Natural killer cell (primary cell): ENCODE data around the gene RANBP2. TPM values are rescaled to one million over a fixed set of nuclear protein-coding genes. Genes with fewer than 3 reads are reported as not detected.
"Not testable (repeated sequence)": the region's sequence is repeated elsewhere in the genome, so short reads cannot be mapped to it uniquely, and the experiment has no call there.

ENCODE experiments used
- ATAC-seq, 3 donors: fragments of 150-1000 bp in 2 of 3; fragments of 200-7000 bp in 1 of 3; cut with Tn5 transposase; 1 replicate in 1 of 3; 2 replicates in 2 of 3; pipeline ENCODE4 v1.10.0; 2021; ENCODE audit warnings: mild to moderate bottlenecking in 2 of 3, moderate library complexity in 2 of 3
- DNase-seq, 2 donors: peaks; one replicate each; pipeline versions ENCODE4 v3.0.0 to v3.0.0-alpha.2; 2013 to 2021; ENCODE audit warnings: mixed read lengths in 1 of 2
- H3K27ac ChIP-seq: one replicate; pipeline ENCODE4 v1.5.1; 2013; ENCODE audit warnings: mild to moderate bottlenecking, low read length
- H3K27me3 ChIP-seq: one replicate; pipeline ENCODE4 v1.6.1; 2013; ENCODE audit warnings: low read length; ENCODE audit not compliant: control insufficient read depth, insufficient read depth
- H3K36me3 ChIP-seq: one replicate; pipeline ENCODE4 v1.6.1; 2013; ENCODE audit warnings: low read length; ENCODE audit not compliant: control insufficient read depth, insufficient read depth
- H3K4me1 ChIP-seq: one replicate; pipeline ENCODE4 v1.6.1; 2013; ENCODE audit warnings: low read length; ENCODE audit not compliant: control insufficient read depth, insufficient read depth
- H3K4me3 ChIP-seq: one replicate; pipeline ENCODE4 v1.5.1; 2013; ENCODE audit warnings: low read length
- H3K9me3 ChIP-seq: one replicate; pipeline ENCODE4 v1.6.1; 2013; ENCODE audit warnings: low read length; ENCODE audit not compliant: control insufficient read depth, insufficient read depth
- H3K27ac Mint-ChIP-seq, 2 donors: one replicate each; pipeline ENCODE4 v1.8.0; 2022; ENCODE audit warnings: mild to moderate bottlenecking in 2 of 2, mixed read lengths in 2 of 2, moderate library complexity in 1 of 2
- H3K27me3 Mint-ChIP-seq, 2 donors: one replicate each; pipeline ENCODE4 v1.8.0; 2022; ENCODE audit warnings: low read depth in 2 of 2, mixed read lengths in 2 of 2
- H3K36me3 Mint-ChIP-seq: one replicate; pipeline ENCODE4 v1.8.0; 2022; ENCODE audit warnings: mixed read lengths
- H3K4me1 Mint-ChIP-seq, 2 donors: one replicate each; pipeline ENCODE4 v1.8.0; 2022; ENCODE audit warnings: mixed read lengths in 2 of 2
- H3K4me3 Mint-ChIP-seq: one replicate; pipeline ENCODE4 v1.8.0; 2022; ENCODE audit warnings: mild to moderate bottlenecking, moderate library complexity, mixed read lengths
- H3K9me3 Mint-ChIP-seq, 2 donors: one replicate each; pipeline ENCODE4 v1.8.0; 2022; ENCODE audit warnings: mixed read lengths in 2 of 2
- CTCF ChIP-seq: fragments of 200-600 bp; IDR thresholded peaks from one replicate; pipeline ENCODE4 v1.8.0; 2022; ENCODE audit warnings: antibody characterized with exemption
- WGBS: methylation state at CpG from one replicate; pipeline ENCODE4 v1.1.7; 2013; ENCODE audit warnings: missing lambda C conversion rate; ENCODE audit not compliant: insufficient coverage; 5-methylcytosine and 5-hydroxymethylcytosine counted together
- intact Hi-C: fragments of 100-400 bp; cut with micrococcal nuclease; formaldehyde crosslinking; loops from one replicate; pipeline ENCODE4 v1.14.2; 2022
- total RNA-seq, 4 donors: library from RNA; stranded (reverse); fragments of 120-200 nt in 1 of 4; gene quantifications; one replicate each; pipeline versions ENCODE4 v1.2.3 to v1.2.4, GENCODE V29; 2013 to 2022

RANBP2 gene
- total RNA-seq, 3 donors from 2014 or later (not counting 1 experiment from before 2014, with no cell fraction given) = 105 to 134 (median 107) TPM

DNA sequence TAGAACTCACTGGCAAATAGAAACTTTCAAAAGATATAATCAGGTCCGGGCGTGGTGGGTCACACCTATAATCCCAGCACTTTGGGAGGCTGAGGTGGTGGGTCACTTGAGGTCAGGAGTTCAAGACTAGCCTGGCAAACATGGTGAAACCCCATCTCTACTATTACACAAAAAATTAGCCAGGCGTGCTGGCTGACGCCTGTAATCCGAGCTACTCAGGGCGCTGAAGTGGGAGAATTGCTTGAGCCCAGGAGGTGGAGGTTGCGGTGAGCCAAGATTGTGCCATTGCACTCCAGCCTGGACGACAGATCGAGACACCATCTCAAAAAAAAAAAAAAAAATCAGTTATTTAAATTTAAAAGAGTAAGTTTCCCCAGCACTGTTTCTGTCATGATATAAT lies 38.7 kb downstream of the RANBP2 start:
- H3K27ac Mint-ChIP-seq, intact Hi-C loops, H3K9me3 Mint-ChIP-seq, H3K36me3 ChIP-seq, H3K27me3 Mint-ChIP-seq, DNase-seq, H3K36me3 Mint-ChIP-seq, H3K4me1 ChIP-seq, H3K9me3 ChIP-seq, H3K27me3 ChIP-seq, ATAC-seq, H3K4me1 Mint-ChIP-seq, H3K27ac ChIP-seq, H3K4me3 Mint-ChIP-seq, H3K4me3 ChIP-seq: not testable (repeated sequence)
- WGBS = no CpG with 5 or more reads among the region's 9 CpGs

GRCh38 chr2:108762618-108763017 lies 43.3 kb downstream of the RANBP2 start:
- H3K4me1 Mint-ChIP-seq, H3K4me3 ChIP-seq, H3K27me3 Mint-ChIP-seq, H3K4me3 Mint-ChIP-seq, H3K27me3 ChIP-seq, H3K9me3 Mint-ChIP-seq, H3K27ac ChIP-seq, ATAC-seq, H3K9me3 ChIP-seq, intact Hi-C loops, H3K27ac Mint-ChIP-seq, DNase-seq, H3K4me1 ChIP-seq: not testable (repeated sequence)
- H3K36me3 Mint-ChIP-seq = peaks cover 17% of the 10 kb centered on the region
- peaks cover 33% of the 10 kb centered on the region for H3K36me3 ChIP-seq

- peaks cover 20% of the 10 kb centered on the region for H3K36me3 Mint-ChIP-seq
- H3K27ac ChIP-seq, H3K27me3 ChIP-seq, H3K27ac Mint-ChIP-seq, intact Hi-C loops, H3K9me3 ChIP-seq, H3K4me1 Mint-ChIP-seq, H3K27me3 Mint-ChIP-seq, H3K4me3 ChIP-seq, H3K4me1 ChIP-seq, H3K9me3 Mint-ChIP-seq, ATAC-seq, H3K4me3 Mint-ChIP-seq, DNase-seq: not testable (repeated sequence)
- H3K36me3 ChIP-seq = peaks cover 32% of the 10 kb centered on the region
- WGBS = 89% methylated on average over 4 of the region's 5 CpGs
These were observed 47.4 kb downstream of the RANBP2 start for GRCh38 chr2:108766671-108767070.

DNA sequence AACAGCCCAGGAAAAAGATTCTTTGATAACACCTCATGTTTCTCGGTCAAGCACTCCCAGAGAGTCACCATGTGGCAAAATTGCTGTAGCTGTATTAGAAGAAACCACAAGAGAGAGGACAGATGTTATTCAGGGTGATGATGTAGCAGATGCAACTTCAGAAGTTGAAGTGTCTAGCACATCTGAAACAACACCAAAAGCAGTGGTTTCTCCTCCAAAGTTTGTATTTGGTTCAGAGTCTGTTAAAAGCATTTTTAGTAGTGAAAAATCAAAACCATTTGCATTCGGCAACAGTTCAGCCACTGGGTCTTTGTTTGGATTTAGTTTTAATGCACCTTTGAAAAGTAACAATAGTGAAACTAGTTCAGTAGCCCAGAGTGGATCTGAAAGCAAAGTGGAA lies 48.6 kb downstream of the RANBP2 start:
- H3K4me3 ChIP-seq, H3K27me3 Mint-ChIP-seq, H3K27me3 ChIP-seq, DNase-seq, H3K4me1 ChIP-seq, H3K27ac ChIP-seq, intact Hi-C loops, ATAC-seq, H3K27ac Mint-ChIP-seq, H3K9me3 ChIP-seq, H3K4me1 Mint-ChIP-seq, H3K9me3 Mint-ChIP-seq, H3K4me3 Mint-ChIP-seq: not testable (repeated sequence)
- peaks cover 32% of the 10 kb centered on the region for H3K36me3 Mint-ChIP-seq
- 43% methylated on average over 1 of the region's 2 CpGs for WGBS
- H3K36me3 ChIP-seq = peaks cover 42% of the 10 kb centered on the region

DNA sequence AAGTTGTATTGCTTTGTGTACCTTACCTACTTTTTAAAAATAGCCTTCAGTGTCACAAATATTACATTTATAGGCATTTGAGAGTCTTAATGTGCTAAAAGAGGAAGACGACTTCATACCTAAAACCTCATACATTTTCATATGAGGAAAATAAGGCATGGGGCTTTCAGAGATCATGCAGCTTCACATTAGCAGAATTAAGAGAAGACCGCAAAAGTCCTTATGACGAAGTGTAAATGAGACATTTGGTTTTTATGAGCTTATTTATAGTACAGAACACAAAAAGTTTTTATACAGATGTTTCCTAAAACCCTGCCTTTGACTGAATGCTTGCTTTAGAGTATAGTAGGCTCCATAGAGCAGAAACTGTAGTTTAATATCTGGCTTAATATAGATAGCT lies 57.2 kb downstream of the RANBP2 start:
- H3K4me1 ChIP-seq = no peaks in the 10 kb centered on the region
- no peaks in the 10 kb centered on the region for H3K27me3 ChIP-seq
- DNase-seq (no peak), ATAC-seq (no peak)
- peaks cover 19% of the 10 kb centered on the region for H3K36me3 Mint-ChIP-seq
- TF ChIP-seq CTCF = no peak
- H3K4me3 Mint-ChIP-seq = no peak overlapping the region
- H3K36me3 ChIP-seq = peaks cover 63% of the 10 kb centered on the region
- H3K27ac Mint-ChIP-seq = no peak overlapping the region
- H3K4me3 ChIP-seq = peak overlapping the region; percentile 5
- no CpG with 5 or more reads among the region's 3 CpGs for WGBS
- H3K27ac ChIP-seq = peak overlapping the region; percentile 9
- H3K4me1 Mint-ChIP-seq = no peaks in the 10 kb centered on the region
- intact Hi-C loops = no loop called here
- no peaks in the 10 kb centered on the region for H3K9me3 ChIP-seq
- no peaks in the 10 kb centered on the region for H3K27me3 Mint-ChIP-seq
- H3K9me3 Mint-ChIP-seq = no peaks in the 10 kb centered on the region
